HG02588 (cell line): ENCODE data around the gene PIK3C2G.

Experiments
- ATAC-seq: cut with Tn5 transposase; IDR thresholded peaks from one replicate; pipeline ENCODE4 v1.9.1; 2021; ENCODE audit warnings: mild to moderate bottlenecking, moderate library complexity; ENCODE audit not compliant: unreplicated experiment

PIK3C2G gene

DNA sequence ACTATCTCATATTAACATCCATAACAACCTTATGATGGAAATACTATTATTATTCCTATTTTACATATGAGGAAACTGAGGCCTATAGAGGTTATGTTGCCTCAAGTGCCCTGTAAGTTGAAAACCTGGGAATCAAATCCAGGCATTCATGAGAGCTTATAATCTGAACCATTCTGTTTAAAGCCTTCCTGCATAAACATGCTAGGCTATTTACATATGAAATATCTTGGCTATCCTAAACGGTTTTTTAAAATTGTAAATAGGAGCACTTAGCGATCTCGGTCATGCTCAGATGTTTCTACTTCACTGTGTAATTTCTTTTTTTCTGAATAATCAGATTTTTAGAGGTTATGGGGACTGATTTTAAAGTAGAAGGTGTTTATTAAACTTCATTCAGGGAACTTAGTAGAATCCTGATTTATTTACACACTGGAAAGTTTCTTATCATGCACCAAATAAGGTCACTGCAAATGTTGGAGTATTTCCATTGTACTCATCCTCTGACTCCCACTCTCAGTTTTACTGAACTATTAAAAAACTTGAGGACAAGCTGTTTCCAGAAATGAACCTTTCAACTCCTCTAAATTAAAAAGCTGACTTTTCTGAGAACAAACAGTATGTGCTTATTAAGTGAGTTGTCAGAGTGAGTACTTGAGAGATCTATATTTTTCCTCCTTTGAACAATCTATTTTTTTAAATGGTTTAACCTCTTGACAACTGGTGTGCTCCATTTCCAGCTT is 141.7 kb downstream of the PIK3C2G start:
- no peak for ATAC-seq

DNA sequence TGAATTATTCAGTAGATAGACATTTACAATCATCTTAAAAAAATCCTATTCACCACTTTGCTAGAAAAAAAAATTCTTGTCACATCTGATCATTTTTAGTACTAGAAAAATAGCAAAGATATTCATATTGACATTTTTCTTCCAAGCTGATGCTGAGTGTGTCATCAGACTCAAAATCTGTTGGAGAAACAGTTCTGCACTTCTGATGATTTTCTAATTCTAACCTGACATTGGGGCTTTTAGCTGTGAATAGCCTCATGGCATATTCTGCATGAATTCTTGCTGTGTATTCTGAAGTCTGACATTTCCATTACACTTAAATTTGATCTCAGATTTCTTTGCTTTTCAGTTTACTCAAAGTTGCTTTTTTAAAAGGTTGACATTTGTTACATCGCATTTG is 150.1 kb downstream of the PIK3C2G start:
- ATAC-seq, result no peak

DNA sequence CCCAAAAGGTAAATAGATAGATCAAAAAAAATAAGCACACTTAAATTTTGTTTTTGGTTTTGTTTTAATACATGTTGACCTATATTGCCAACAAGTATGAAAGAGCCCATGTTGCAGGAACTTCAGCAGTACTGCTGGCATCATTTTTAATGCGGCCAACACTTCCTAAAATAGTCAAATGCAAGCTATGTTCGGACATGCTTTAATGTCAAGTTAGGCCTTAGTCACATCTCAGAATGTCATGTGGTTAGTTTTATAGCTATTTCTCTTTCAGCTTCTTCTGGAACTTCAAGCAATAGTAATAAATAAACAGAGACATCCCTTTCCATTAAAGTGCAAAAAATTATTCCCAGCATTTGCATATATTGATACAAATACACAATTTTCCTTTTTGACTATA is 153.4 kb downstream of the PIK3C2G start:
- no peak for ATAC-seq

DNA sequence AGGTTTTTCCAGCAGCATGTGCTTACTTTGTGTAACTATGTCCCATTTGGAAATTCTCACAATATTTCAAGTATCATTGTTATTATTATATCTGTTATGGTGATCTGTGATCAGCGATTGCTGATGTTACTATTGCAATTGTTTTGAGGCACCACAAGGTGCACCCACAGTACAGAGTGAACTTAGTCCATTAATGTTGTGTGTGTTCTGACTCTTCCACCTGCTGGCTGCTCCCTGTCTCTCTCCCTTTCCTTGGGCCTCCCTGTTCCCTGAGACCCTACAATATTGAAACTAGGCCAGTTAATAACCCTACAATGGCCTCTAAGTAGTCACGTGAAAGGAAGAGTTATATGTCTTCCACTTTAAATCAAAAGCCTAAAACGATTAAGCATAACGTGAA is 153.9 kb downstream of the PIK3C2G start:
- ATAC-seq, result no peak

DNA sequence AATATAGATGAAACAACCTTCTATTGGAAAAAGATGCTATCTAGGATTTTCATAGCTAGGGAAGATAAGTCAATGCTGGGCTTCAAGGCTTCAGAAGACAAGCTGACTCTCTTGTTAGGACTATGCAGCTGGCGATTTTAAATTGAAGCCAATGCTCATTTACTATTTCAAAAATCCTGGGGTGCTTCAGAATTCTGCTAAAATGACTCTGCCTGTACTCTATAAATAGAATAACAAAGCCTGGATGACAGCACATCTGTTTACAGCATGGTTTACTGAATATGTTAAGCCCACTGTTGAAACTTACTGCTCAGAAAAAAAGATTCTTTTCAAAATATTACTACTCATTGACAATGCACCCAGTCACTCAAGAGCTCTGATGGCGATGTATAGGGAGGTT is 155.1 kb downstream of the PIK3C2G start:
- ATAC-seq, result no peak

DNA sequence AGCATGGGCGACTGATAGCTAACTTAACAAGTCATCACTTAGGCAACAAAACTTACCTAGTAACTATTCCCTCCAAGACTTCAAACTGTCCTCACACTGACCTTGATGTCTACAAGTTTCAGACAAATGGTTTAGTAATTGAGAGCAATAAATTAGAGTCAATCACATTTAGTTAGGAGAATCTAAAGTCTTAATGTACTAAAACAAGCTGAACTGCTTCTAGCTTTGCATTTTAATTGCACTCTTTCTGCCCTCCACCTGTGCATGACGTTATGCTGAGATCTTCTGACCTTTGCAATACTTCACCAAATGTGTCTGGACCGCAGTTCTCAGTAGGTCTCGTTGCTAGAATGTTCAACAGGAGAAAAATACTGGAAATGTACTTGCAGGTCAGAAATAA is 158.0 kb downstream of the PIK3C2G start:
- ATAC-seq, result no peak

DNA sequence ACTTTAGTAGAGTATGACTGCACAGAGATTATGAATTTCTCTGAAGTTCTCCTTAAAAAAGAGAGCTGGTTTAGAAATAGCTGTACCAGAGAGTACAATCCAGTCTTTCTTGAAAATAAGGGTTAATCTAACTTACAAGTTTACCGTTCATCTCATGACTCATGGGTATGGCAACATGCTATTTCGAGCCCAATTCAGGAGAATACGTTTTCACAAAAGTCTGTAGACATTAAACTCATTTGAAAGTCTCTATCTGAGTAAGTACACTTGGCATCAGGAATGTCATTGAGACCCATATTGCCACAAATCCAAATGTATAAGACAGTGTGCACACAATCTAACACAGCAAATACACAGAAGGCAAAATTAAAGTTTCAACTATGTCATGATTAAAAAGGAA is 160.5 kb downstream of the PIK3C2G start:
- ATAC-seq, result no peak

DNA sequence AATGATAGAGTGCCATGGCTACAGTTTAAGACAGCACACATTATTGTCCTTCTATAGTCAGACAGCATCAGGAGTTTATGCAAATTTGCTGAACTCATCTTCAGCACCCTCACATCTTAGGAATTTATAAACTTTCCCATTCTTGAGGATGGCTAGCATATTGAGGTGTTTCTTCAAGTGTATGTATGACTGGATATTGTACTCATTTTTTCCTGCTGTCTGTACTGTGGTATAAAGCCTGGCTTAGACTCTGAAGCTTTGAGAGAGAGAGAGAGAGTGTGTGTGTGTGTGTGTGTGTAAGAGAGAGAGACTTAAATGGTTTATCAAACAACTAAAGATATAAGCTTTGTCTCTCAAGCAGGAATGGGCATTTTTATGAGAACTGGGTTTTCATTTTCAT is 161.6 kb downstream of the PIK3C2G start:
- no peak for ATAC-seq

DNA sequence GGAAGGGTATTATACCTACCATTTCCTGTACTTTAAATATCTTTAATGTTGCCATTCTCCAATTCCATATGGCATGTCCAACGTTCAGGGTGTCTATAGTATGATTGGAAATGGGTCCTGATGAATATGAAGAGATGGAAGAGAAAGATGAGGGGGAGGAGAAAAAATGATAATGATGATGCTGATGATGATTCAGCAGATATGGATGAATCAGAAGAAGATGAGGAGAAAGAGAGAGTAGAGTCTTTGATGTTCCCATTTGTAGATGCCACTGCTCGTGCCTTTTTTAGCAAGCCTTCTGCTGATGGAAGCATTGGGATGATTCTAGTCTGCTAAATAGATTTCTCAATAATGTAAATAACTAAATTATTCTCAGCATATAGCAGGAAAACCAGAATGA is 163.5 kb downstream of the PIK3C2G start:
- no peak for ATAC-seq

DNA sequence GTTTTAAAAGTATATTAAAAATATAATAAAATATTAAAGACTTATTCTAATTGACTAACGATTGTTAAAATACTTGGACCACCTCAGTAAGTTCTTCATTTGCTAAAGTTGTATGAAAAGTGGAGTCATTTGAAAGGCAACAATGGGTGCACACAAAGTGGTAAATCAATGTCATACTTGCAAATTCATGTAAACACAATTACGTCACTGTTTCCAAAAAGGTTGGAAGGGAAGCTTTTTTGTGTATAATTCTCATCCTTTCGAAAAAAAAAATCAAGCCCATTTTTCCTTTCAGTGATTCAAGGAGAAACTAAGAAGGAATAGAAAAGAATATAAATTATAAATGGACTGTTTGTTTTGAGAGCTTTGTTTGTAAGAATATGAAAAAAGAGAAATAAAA is 166.2 kb downstream of the PIK3C2G start:
- ATAC-seq, result no peak

DNA sequence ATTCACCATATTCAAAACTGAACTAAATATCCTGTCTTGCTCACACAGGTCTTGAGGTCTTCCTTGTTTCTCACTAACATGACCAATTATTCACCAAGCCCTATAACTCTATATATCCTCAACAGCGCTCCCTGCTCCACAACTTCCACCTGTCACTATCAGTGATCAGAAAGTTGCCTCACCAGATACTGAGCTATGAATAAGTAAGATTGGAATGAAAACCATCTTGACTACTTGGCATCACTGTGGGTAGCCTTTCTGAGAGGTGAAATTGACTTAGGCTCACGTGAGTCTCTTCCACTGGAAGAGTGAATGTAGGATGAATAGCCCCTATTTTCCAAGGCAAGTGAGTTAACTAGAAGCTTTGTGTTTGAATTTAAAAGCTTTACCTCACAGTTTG is 167.1 kb downstream of the PIK3C2G start:
- ATAC-seq, result no peak

DNA sequence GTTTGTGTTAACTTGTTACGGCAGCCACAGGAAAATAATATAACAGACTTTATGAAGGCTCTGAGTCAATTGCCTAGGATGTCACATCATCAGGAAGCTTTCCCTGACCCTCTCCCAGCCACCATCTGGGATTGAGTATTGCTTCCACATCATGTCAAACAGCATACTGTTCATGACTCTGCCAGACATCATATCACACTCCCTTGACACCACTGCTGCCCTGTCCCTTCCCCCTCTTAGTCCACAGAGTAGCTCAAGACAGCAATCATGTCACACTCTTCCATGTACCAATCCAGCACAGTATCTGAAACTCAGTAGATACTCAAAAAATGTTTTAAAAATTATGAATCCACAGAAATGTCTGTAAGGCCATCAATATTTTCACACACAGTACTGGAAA is 168.0 kb downstream of the PIK3C2G start:
- ATAC-seq, result no peak

DNA sequence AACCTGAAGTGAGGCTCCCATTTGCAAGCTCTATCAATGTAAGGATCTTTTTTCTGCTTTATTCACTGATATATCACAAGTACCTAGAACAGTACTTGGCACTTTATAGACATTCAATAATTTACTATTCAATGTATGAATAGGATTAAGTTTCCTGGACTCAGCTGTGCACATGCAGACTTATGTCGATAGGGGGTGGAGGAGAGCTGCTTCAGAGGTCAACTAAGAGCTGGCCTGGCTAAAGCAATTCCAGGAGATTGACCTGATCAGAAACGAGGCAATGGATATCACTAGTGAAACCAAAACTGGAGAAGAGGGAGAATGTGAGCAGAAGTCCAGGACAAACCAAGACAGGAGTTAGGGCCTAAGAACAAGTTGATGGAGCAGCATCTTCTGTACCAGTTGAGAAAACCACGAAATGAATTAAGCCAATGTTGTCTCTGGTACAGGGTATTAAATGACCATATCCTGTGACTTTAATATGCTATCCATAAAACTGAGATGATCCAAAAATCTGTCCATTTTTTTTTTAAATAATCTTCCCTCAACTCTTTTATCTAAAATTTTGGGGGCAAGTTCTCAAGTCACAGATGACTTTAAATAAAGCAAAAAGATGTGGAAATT is 169.2 kb downstream of the PIK3C2G start:
- no peak for ATAC-seq

DNA sequence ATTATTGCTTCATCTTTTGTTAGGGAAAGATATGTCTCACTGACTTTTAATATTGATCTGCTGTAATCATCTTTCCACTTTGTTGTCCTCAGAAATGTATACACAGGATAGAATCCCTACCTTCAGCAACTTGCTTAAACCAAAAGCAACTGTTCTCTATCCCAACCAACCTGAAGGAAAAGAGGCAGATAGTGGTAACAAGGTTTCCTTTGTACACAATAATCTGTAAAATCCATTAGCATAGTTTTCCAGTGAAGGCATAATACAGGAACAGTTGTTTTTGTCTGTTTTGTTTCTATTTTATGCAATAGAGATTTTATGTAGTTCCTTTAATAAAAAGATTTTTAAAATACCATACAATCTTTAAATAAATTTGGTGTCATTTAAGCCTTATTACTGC is 170.5 kb downstream of the PIK3C2G start:
- ATAC-seq, result no peak

DNA sequence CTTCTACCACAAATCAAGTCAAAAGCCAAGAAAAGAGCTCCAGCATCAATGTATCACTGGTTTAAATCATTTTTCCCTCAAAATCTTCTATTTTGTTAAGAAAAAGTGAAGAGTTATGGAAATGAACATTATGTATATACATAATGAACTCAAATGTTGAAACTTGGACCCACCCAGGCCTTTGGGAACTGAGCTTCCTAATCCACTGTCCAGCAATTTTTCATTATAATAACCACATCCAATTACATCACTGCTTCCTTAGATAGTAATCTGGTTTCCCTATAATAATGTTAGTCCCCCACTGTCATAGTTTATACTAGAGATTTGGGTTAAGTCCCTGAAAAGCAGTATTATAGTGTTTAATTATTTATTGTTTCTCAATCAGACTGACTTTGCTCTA is 170.9 kb downstream of the PIK3C2G start:
- ATAC-seq, result no peak

DNA sequence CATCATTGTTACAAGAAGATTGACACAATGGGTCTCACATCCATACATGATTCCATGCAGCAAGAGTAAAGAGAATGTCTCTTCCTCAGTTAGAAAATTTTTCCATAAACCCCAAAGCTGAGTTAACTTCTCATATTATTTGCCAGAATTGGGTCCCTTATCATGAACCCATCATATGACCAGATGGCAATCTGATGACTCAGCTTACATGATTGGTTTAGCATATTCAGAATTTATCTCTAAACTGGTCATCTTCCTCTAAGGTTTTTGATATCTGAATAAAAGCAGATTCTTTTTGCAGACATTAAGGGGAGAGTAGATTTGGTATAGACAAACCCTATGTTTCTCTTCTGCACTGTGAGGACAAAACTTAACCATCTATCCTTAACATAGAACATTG is 174.9 kb downstream of the PIK3C2G start:
- ATAC-seq, result no peak

DNA sequence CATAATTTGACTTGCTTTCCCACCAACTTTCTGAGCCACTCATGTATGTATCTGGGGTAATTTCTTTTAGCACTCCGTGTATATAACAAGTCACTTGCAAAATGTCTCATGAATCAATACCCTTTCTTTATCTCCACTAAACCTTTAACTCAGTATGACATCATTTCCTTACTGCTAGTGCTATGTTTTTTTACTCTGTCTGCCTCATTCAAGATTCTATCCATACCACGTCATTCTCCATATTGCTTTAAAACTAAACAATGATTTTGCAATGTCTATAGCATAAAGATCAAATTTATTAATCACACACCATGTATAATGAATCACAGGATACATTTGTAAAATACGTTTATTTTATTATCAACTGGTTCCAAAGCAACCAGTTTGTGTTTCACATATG is 178.2 kb downstream of the PIK3C2G start:
- no peak for ATAC-seq

DNA sequence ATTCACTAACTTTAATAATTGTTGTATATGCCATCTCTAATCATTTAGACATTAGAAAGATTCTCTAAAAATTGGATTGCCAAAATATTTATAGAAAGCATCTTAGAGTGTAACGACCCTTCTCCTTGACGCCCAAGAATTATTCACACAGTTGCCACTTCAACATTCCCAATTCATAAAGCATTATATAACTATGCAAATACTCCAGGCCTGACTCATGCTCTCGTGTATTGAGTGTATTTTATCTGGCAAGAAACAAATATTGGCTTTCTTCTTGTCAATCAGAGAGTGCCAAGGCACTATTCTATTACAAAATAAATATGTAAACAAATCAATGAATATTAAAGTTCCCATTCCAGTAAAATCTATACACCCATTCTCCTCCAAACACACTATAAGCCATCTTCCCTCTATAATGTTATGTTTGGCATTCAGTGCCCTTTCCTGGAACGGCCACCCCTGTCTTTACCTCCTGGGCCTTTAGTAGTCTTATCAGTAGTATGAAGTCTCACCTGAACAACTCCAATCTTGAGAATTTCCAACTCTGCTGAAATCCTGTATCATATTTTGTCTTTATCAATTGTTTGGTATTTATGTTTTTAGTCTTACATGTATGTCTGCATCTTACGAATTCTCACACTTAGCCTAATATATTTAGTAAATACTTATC is 182.6 kb downstream of the PIK3C2G start:
- no peak for ATAC-seq

DNA sequence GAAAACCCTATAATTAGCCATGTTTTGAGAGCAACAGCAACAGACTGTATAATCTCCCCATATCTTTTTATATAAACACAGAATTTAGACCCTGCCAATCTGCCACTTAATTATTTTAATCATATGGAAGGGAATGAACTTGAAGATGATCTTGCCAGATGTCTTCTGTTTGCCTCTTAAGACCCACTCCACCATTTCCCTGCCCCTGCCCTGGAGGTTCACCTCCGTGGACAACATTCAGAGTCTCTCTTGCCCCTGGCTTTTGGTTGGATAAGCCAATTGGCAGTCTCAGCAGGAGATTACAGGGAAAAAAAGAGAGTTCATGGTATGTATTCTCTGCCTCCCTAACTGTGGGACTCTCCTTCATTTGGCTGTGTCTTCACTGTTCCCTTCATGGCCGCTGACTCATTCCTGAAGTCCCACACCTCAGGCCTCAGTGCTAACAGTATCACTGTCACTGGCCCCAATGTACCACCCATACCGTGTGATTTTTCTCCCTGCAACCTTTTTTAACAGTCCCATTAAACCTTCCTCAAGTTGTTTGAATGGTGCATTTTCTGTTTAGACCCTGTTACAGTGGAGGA is 184.8 kb downstream of the PIK3C2G start:
- ATAC-seq, result no peak

DNA sequence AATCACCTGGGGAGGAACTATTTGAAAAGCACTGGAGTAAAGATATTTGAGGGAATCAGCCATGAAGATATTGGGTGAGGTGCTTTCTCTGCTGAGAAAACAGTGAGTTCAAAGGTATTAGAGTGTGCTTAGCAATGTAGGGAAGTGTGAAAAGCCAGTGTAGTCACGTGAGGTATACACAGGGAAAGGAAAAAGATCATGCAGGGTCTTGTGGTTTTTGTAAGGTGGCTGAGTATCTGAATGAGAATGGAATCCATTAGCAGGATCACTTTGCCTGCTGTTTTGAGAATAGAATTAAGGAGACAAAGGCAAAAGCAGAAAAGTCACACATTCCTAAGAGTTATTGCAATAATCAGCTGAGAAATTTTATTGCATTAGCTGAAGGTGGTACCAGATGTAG is 193.0 kb downstream of the PIK3C2G start:
- no peak for ATAC-seq

DNA sequence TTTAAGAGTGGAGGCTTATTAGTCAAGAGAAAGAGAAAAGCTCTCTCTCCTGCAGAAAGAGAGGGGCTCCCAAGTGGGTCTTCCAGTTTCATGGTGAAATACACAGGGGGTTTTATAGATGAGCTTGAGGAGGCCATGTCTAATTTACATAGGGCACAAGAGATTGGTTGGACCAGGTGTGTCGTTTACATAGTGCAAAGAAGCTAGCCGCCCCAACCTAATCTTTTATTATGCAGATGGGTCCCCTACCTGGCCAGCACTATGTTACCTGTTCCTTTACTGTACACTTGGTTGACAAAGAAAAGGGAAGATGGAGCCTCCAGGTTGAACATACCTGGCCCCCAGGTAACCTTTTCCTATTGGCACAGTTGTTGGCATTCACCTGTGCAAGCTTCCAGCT is 195.0 kb downstream of the PIK3C2G start:
- ATAC-seq, result no peak

DNA sequence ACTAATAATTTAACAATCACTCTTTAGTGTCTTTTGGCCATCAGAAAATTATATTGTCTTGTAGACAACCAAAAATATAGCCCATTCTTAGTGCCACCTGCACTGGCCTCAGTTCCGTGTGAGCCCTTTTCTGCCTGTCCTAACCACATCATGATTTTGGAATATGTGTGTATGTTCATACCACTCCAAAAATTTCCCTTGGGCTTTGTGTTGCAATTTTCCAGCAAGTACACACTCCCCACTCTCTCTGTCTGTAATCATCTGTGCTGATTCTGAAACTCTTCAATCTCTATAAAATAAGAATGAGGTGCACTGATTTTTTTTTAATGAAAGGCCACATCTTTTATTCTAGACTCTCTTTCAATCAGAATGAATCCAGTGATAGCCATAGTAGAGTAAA is 196.0 kb downstream of the PIK3C2G start:
- ATAC-seq, result no peak
